Kidney (tissue), 14 donors: ENCODE data around the gene USP24. TPM values are rescaled to one million over a fixed set of nuclear protein-coding genes. Genes with fewer than 3 reads are reported as not detected.

Experiments used
- DNase-seq, 5 donors: peaks; one replicate each; pipeline ENCODE4 v3.0.0-alpha.2; 2013 to 2020
- FAIRE-seq: peaks from 2 replicates; lab custom pipeline; 2012; peaks lifted over from hg19 to GRCh38; lab: Jason Lieb, UNC
- H3K27ac ChIP-seq, 2 donors: one replicate each; pipeline ENCODE4 v1.7.0; 2013; ENCODE audit warnings: low read depth in 2 of 2, low read length in 2 of 2, inconsistent platforms in 1 of 2
- H3K27me3 ChIP-seq: one replicate; pipeline ENCODE4 v1.7.1; 2013; ENCODE audit warnings: low read length, inconsistent platforms; ENCODE audit not compliant: control insufficient read depth, insufficient read depth
- H3K36me3 ChIP-seq, 3 donors: one replicate each; pipeline versions ENCODE4 v1.7.0 to v1.7.1; 2013; ENCODE audit warnings: low read length in 3 of 3, control low read depth in 1 of 3, inconsistent platforms in 1 of 3; ENCODE audit not compliant: insufficient read depth in 3 of 3, control insufficient read depth in 2 of 3
- H3K4me1 ChIP-seq, 3 donors: one replicate each; pipeline versions ENCODE4 v1.7.0 to v1.7.1; 2013; ENCODE audit warnings: low read length in 3 of 3, inconsistent platforms in 1 of 3, low read depth in 1 of 3; ENCODE audit not compliant: control insufficient read depth in 2 of 3, insufficient read depth in 2 of 3
- H3K4me3 ChIP-seq, 3 donors: one replicate each; pipeline versions ENCODE4 v1.7.0 to v1.8.1; 2013; ENCODE audit warnings: low read length in 3 of 3, control low read depth in 1 of 3, inconsistent platforms in 1 of 3
- H3K9ac ChIP-seq, 3 donors: one replicate each; pipeline versions ENCODE4 v1.7.0 to v1.7.1; 2013; ENCODE audit warnings: low read length in 3 of 3, control low read depth in 1 of 3, inconsistent platforms in 1 of 3
- H3K9me3 ChIP-seq, 3 donors: one replicate each; pipeline versions ENCODE4 v1.7.0 to v1.7.1; 2013; ENCODE audit warnings: low read length in 3 of 3, control low read depth in 1 of 3, inconsistent platforms in 1 of 3; ENCODE audit not compliant: control insufficient read depth in 2 of 3, insufficient read depth in 1 of 3
- intact Hi-C: fragments of 100-400 bp; cut with DNase I; formaldehyde crosslinking; loops from one replicate; pipeline ENCODE4 v1.11.1; 2022
- polyA plus RNA-seq: library from polyadenylated mRNA; stranded (reverse); fragments of 350-450 nt; fragmentation: Illumina TruSeq; extraction: RNeasy Lipid Tissue Mini Kit (QIAGEN cat#74804); gene quantifications from one replicate; pipeline ENCODE4 v1.2.3, GENCODE V29; 2014; ENCODE audit warnings: low read depth, low replicate concordance; ENCODE audit not compliant: insufficient read depth
- total RNA-seq: library from RNA; stranded (reverse); fragmentation: NEBNext Ultra II Directional; extraction: Animal tissue kit (Norgen Biotek cat#: 25700); gene quantifications from one replicate; pipeline ENCODE4 v1.2.1, GENCODE V29; 2021
- TF ChIP-seq, protein P1 (sequence below): IDR thresholded peaks from 3 replicates; pipeline ENCODE4 v1.5.1; 2012; ENCODE audit warnings: mild to moderate bottlenecking, moderate library complexity, borderline replicate concordance; ENCODE audit not compliant: insufficient read depth; ENCODE audit errors: extremely low read depth
- donor health status: control.
- donor health status: control.
- donor health status: control.
- donor health status: control.
- donor health status: control.
- donor health status: DM: yes; HTN: yes; CAD: no.
- donor health status: Normal renal cell carcinoma (clear cell type).

The USP24 gene
- total and polyA plus RNA-seq, 2 donors from 2014 or later = 10.1 to 49.2 TPM

DNA sequence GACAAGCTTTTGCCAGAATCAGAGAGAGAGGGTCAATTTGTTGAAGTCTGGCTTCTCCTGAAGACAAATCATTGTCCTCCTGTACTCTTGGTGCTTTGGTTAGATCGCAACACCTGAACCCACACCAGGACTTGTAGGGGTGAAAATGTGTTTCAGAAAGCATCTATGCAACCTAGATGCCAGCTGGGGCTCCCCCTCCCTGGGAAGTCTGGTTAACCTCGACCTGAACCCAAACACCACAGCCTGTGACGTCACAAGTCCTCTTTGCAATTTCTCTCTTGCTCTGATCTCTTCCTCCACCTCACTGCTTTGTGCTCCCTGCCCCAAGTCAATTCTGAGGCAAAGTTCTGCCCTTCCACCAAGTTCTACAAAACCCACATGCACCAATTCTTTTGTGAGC lies 42.8 kb upstream of the USP24 start:
- Histone ChIP-seq H3K4me1 (no peaks in the 10 kb centered on the region), H3K9ac (no peak overlapping the region), H3K36me3 (no peaks in the 10 kb centered on the region), H3K9me3 (no peaks in the 10 kb centered on the region), H3K27ac (no peak overlapping the region), H3K27me3 (no peaks in the 10 kb centered on the region), H3K4me3 (no peak overlapping the region)
- TF ChIP-seq, protein P1, sequence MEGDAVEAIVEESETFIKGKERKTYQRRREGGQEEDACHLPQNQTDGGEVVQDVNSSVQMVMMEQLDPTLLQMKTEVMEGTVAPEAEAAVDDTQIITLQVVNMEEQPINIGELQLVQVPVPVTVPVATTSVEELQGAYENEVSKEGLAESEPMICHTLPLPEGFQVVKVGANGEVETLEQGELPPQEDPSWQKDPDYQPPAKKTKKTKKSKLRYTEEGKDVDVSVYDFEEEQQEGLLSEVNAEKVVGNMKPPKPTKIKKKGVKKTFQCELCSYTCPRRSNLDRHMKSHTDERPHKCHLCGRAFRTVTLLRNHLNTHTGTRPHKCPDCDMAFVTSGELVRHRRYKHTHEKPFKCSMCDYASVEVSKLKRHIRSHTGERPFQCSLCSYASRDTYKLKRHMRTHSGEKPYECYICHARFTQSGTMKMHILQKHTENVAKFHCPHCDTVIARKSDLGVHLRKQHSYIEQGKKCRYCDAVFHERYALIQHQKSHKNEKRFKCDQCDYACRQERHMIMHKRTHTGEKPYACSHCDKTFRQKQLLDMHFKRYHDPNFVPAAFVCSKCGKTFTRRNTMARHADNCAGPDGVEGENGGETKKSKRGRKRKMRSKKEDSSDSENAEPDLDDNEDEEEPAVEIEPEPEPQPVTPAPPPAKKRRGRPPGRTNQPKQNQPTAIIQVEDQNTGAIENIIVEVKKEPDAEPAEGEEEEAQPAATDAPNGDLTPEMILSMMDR = no peak
- intact Hi-C loops = no loop called here
- DNase-seq (no peak), FAIRE-seq (no peak)

DNA sequence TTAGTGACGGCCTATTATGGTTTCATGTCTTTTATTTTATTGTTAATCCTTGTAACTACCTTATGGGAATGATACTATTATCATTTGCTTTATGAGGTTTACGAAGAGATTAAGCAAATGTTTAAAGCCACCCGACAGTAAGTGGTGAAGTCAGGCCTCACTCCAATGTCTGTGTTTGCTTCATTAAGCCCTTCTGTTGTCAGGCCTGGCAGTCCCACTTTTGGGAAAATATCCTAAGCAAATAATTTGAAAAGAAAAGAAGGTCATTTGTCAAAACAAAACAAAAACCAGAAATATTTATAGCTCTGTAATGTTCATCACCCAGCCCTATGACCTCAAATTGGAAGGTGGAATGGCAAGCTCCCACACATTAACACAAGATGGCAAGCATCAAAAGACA lies 40.7 kb upstream of the USP24 start:
- FAIRE-seq (no peak), DNase-seq (no peak)
- TF ChIP-seq, protein P1 = no peak

DNA sequence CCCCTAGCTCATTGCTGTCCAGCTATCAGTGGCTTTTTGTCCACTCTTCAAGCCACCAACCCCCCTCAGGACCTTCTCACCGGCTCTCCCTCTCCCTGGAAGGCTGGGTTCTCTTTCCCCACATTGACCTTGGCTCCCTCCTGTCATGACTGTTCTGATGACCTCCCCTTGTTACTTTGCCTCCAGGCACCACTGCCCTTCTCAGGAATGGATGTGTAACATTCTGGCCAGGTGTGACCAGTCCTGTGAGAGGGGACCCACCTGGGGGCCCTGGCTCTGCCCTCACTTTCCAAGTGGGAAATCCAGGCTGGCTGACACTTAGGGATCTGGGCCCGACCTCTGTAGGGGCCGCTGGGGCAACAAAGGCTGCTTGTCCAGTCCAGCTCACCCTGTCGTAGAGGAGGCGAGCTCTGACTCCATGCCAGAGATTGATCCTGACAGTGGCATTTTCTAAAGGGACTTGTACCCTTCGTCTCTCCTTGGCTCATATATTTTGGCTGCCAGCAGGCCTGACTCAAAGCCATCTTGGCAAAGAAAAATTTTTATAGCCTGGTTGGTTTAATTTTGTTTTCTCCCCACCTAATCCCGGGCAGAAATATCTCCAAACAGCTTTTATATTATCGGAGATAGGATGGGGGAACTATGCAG lies 37.9 kb upstream of the USP24 start:
- intact Hi-C loops = no loop called here
- H3K9me3 ChIP-seq = no peaks in the 10 kb centered on the region
- H3K27me3 ChIP-seq = no peaks in the 10 kb centered on the region
- no peak overlapping the region for H3K9ac ChIP-seq
- H3K4me1 ChIP-seq = no peaks in the 10 kb centered on the region
- FAIRE-seq = no peak
- DNase-seq = no peak
- no peaks in the 10 kb centered on the region for H3K36me3 ChIP-seq
- no peak overlapping the region for H3K4me3 ChIP-seq
- TF ChIP-seq, protein P1 = no peak
- H3K27ac ChIP-seq = peak overlapping the region in 1 of 2 donors; percentile 61

More for the DNA sequence above, 40.7 kb upstream of the USP24 start:
- intact Hi-C loops = no loop called here
- Histone ChIP-seq H3K27me3 (no peaks in the 10 kb centered on the region), H3K4me1 (no peaks in the 10 kb centered on the region), H3K9ac (no peak overlapping the region), H3K27ac (no peak overlapping the region), H3K36me3 (no peaks in the 10 kb centered on the region), H3K4me3 (no peak overlapping the region), H3K9me3 (no peaks in the 10 kb centered on the region)
